HAP-1 (cell line): Measurements from ENCODE around the gene FZR1.
"Not testable (repeated sequence)": the region's sequence is repeated elsewhere in the genome, so short reads cannot be mapped to it uniquely, and the experiment has no call there.

Experiments used
- DNase-seq, 2 experiments: peaks; one replicate each; pipeline ENCODE4 v3.0.0-alpha.2; 2016 to 2020; ENCODE audit warnings: low spot score in 2 of 2
- H3K27me3 ChIP-seq: fragments of 250-450 bp; sonication (Bioruptor Pico); 2 replicates; pipeline ENCODE4 v1.5.1; 2020; ENCODE audit warnings: low read depth, mild to moderate bottlenecking, moderate library complexity
- H3K36me3 ChIP-seq: fragments of 250-450 bp; sonication (Bioruptor Pico); replicated peaks from 2 replicates; pipeline ENCODE4 v1.5.1; 2020; ENCODE audit warnings: mild to moderate bottlenecking
- H3K4me1 ChIP-seq: fragments of 250-450 bp; sonication (Bioruptor Pico); 2 replicates; pipeline ENCODE4 v1.5.1; 2020; ENCODE audit warnings: mild to moderate bottlenecking
- H3K4me3 ChIP-seq: fragments of 250-450 bp; sonication (Bioruptor Pico); 2 replicates; pipeline ENCODE4 v1.5.1; 2020; ENCODE audit warnings: mild to moderate bottlenecking, moderate library complexity
- H3K9me3 ChIP-seq: fragments of 250-450 bp; sonication (Bioruptor Pico); 2 replicates; pipeline ENCODE4 v1.5.1; 2020; ENCODE audit warnings: mild to moderate bottlenecking, moderate library complexity
- in situ Hi-C: fragments of 300-500 bp; cut with MboI; formaldehyde crosslinking; loops from 3 replicates; pipeline ENCODE4 v1.14.3; 2020; ENCODE audit warnings: low sequenced_read_pairs, inconsistent platforms, mixed read lengths

The FZR1 gene

DNA sequence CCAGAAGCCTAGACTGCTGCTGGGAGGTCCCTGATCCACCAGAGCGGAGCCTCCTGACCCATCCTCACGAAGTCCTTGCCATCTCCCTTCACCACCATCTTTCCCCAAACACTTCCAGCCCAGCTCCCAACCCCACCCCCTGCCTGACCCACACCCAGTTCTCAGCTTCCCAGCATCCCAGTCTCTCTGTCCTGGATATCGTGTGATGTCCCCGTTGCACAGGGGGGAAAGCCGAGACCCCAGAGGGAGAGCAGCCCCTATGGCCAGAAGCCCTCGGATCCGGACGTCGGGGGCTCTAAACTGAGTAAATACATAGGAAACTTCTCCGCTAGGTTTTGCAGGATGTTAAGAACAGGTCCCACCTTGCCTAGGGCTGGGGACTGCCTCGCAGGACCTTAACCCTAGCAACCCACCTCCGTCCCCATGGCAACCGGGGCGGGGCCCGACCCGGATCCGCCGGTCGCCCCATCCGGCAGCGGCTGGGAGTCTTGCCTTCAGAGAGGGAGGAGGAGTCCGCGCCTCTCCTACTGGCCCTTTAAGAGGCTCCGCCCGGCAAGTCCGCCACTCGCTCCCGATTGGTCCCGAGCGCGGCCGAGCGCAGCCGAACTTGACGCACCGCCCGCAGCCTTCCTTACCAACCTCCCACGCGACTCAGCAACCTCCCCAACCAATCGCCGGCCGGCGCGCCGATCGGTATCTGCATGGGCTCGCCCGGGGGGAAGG is 66.2 kb downstream of the FZR1 start:
- Histone ChIP-seq H3K4me3 (peak overlapping the region; percentile 91), H3K36me3 (peaks cover 22% of the 10 kb centered on the region), H3K9me3 (no peaks in the 10 kb centered on the region), H3K27me3 (no peaks in the 10 kb centered on the region), H3K4me1 (peaks cover 4% of the 10 kb centered on the region)
- in situ Hi-C loops, result no loop called here
- peak; percentile 99 to 100 for DNase-seq

DNA sequence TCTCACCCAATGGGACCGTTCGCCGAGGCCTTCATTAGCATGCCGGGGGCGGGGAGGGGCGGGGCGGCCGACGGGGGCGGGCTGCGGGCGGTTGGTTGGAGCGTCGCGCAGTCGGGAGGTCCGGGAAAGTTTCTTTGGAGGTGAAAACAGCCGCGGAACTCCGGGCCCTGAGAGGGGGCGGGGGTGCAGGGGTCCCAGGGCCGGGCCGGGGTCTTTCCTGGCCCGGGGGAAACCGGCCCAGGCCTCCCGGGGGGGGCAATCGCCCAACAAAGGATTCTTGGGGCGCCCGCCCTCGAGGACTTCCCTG is 66.7 kb downstream of the FZR1 start, which contains the start of gene HMG20B:
Gene HMG20B, plus strand, starts transcription at position 90 of the 307 bp plus-strand sequence. CDS start 366 bp downstream, outside the sequence.
- Histone ChIP-seq H3K9me3 (no peaks in the 10 kb centered on the region), H3K4me1 (peaks cover 4% of the 10 kb centered on the region), H3K36me3 (peaks cover 22% of the 10 kb centered on the region), H3K4me3 (peak within 1 kb of the TSS; percentile 91), H3K27me3 (no peaks in the 10 kb centered on the region)
- in situ Hi-C loops, result no loop called here
- DNase-seq, result no peak

DNA sequence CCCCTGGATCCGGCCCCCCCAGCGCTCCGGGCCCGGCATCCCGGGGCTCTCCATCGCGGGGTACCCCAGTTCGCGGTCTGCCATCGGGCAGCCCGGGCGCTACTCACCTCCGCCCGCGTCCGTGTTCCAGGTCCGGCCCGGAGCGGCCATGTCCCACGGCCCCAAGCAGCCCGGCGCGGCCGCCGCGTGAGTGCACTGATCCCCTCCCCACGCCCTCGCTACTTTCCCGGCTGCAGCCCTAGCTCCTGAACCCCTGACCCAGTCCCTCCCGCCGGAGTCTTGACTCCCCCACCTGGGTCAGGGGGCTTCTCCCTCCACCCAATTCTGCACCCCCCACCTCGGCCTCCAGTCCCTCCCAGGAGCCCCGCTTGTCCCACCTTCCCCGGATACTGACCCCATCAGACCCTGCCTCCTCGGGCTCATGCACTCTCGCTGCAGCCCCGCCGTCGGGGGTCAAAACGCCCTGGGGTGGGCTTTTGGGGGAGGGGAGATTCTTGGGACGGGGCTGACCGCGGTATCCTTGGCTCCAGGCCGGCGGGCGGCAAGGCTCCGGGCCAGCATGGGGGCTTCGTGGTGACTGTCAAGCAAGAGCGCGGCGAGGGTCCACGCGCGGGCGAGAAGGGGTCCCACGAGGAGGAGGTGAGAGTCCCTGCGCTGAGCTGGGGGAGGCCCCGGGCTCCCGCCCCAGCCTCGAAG is 67.2 kb downstream of the FZR1 start:
- in situ Hi-C loops, result no loop called here
- Histone ChIP-seq H3K27me3 (no peaks in the 10 kb centered on the region), H3K9me3 (no peaks in the 10 kb centered on the region), H3K36me3 (peaks cover 22% of the 10 kb centered on the region), H3K4me1 (peaks cover 4% of the 10 kb centered on the region), H3K4me3 (peak overlapping the region; percentile 91)
- peak in 1 of 2 experiments; percentile 49 for DNase-seq

DNA sequence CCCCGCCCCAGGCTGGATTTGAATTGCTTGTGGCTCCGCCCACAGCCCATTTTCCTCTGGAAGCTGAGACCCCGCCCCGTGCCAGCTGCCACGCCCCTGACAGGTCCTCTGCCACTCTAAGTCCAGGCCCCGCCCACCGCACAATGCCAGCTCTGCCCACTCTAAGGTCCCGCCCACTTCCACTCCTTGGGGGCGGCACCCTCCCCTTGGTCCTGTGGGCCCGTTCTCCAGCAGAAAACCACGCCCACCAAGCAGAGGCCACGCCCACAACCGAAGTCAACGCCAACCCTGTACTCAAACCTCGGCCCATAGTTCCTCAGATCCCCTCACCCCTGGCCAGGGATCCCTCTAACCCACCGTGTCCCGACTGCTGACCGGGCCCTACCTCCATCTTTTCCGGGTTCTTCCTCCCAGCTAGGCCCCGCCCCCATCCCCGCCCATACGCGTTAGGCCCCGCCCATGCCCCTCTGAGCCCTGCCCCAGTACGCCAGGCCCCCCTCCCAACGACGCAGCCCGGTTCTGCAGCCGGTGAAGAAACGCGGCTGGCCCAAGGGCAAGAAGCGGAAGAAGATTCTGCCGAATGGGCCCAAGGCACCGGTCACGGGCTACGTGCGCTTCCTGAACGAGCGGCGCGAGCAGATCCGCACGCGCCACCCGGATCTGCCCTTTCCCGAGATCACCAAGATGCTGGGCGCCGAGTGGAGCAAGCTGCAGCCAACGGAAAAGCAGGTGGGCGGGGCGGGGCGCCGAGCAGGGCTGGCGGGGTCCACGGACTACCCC is 67.9 kb downstream of the FZR1 start:
- peaks cover 4% of the 10 kb centered on the region for H3K4me1 ChIP-seq
- DNase-seq, result peak; percentile 93 to 100
- H3K4me3 ChIP-seq, result peak overlapping the region; percentile 91
- no peaks in the 10 kb centered on the region for H3K27me3 ChIP-seq
- H3K9me3 ChIP-seq, result no peaks in the 10 kb centered on the region
- in situ Hi-C loops, result no loop called here
- peaks cover 22% of the 10 kb centered on the region for H3K36me3 ChIP-seq

DNA sequence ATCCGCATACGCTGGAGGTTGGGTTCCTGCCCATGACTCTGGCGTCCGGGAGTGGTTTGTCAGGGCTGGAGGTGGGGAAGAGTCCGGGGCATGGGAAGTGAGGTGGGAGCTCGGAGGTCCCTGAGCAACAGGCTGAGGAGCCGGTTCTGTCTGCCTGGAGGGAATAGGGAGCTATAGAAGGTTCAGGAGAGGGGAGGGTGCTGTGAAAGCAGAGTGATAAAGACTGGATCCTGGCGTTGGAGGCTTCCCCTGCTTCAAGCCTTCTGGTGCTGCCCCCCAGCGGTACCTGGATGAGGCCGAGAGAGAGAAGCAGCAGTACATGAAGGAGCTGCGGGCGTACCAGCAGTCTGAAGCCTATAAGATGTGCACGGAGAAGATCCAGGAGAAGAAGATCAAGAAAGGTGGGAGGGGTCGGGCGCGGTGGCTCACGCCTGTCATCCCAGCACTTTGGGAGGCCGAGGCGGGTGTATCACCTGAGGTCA is 69.2 kb downstream of the FZR1 start:
- in situ Hi-C loops, result no loop called here
- no peaks in the 10 kb centered on the region for H3K9me3 ChIP-seq
- no peaks in the 10 kb centered on the region for H3K27me3 ChIP-seq
- H3K36me3 ChIP-seq, result peaks cover 22% of the 10 kb centered on the region
- peak; percentile 10 to 72 for DNase-seq
- H3K4me3 ChIP-seq, result no peak overlapping the region
- peaks cover 4% of the 10 kb centered on the region for H3K4me1 ChIP-seq

DNA sequence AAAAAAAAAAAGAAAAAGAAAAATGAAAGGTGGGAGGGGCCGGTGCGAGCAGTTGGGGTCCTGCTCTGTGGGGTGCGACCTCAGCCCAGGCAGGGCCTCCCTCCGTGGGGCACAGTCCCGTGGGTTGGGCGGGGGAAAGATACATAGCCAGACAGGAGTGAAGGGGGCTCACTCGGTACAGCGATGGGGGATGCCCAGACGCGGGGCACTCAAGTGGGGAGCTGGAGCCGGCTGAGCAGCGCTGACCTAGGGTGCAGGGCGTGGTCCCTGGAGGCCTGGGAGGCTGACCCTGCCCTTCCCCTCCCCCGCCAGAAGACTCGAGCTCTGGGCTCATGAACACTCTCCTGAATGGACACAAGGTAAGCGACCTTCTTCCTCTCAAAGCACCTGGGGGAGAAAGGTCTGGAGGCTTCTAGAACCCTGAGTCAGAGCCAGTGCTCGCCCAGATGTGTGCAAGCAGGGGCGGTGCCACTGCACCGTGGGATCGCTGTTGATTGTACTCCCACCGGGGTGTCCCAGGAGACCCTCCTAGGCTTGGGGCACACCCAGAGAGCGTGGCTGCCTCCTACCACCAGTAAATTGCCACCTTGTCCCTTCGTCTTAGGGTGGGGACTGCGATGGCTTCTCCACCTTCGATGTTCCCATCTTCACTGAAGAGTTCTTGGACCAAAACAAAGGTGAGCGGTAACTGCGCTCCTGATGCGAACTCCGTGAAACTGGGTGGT is 70.0 kb downstream of the FZR1 start:
- H3K4me3 ChIP-seq, result no peak overlapping the region
- no peaks in the 10 kb centered on the region for H3K27me3 ChIP-seq
- no peak for DNase-seq
- H3K4me1 ChIP-seq, result peaks cover 4% of the 10 kb centered on the region
- in situ Hi-C loops, result no loop called here
- peaks cover 22% of the 10 kb centered on the region for H3K36me3 ChIP-seq
- H3K9me3 ChIP-seq, result no peaks in the 10 kb centered on the region

DNA sequence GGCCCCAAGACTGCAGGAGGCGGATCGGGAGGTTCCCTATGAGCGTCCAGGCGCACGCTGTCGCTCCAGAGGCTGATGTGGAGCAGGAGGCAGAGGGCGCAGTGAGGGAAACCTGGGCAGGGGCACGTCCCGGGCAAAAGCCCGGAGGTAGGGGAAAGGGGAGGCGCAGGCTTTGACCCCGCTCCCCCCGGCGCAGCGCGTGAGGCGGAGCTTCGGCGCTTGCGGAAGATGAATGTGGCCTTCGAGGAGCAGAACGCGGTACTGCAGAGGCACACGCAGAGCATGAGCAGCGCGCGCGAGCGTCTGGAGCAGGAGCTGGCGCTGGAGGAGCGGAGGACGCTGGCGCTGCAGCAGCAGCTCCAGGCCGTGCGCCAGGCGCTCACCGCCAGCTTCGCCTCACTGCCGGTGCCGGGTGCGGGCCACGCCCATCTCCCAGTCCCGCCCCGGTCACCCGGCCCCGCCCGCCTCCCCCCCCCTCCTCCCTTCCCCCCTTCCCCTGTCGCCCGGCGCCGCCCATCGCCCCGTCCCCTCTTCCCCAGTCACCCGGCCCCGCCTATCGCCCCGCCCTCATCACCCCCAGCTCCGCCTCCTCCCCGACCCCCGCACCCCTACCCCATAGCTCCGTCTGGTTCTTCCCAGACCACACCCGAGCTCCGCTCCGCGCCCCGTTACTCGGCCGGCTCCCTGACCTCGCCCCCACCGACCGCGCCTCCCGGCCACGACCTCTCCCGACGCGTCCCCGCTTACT is 70.8 kb downstream of the FZR1 start:
- in situ Hi-C loops, result no loop called here
- Histone ChIP-seq H3K27me3 (no peaks in the 10 kb centered on the region), H3K9me3 (no peaks in the 10 kb centered on the region), H3K36me3 (peaks cover 22% of the 10 kb centered on the region), H3K4me1 (peaks cover 4% of the 10 kb centered on the region), H3K4me3 (no peak overlapping the region)
- DNase-seq, result peak in 1 of 2 experiments; percentile 32

DNA sequence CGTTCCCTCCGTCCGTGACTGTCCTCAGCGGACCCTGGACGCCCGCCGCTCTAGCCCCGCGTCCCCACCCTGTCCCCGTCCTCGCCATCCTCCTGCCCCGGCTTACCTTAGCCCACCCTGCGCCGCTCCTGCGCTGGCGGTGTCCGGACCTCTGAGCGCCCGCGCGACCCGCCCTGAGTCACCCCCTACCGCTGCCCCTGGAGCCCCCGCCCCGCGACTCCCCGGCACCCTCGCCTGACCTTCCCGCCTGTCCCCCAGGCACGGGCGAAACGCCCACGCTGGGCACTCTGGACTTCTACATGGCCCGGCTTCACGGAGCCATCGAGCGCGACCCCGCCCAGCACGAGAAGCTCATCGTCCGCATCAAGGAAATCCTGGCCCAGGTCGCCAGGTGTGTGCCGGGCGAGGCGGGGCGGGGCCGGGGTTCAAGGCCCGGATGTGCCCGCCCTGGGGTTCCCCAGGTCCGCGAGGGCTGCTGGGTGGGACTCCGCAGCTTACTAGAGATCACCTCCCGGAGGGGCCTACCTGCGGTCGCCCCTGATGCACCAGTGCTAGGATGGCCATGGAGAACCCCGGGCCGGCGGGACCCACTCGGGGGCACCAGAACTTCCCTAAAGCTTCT is 71.7 kb downstream of the FZR1 start:
- Histone ChIP-seq H3K4me3 (no peak overlapping the region), H3K4me1 (no peaks in the 10 kb centered on the region), H3K27me3 (no peaks in the 10 kb centered on the region), H3K36me3 (peaks cover 22% of the 10 kb centered on the region), H3K9me3 (no peaks in the 10 kb centered on the region)
- in situ Hi-C loops, result no loop called here
- DNase-seq, result no peak

DNA sequence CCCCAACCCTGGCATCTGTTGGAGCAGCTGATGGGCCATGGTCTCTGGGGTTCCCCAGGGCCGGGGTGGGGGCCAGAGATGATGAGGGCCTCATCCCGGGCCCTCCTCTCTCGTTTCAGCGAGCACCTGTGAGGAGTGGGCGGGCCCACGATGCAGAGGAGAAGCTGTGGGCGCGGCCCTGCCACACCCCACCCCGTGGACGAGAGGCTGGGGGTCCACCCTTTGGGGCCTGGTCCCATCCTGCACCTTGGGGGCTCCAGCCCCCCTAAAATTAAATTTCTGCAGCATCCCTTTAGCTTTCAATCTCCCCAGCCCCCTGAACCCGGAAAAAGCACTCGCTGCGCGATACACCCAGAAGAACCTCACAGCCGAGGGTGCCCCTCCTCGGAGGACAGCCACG is 72.3 kb downstream of the FZR1 start:
- in situ Hi-C loops, result no loop called here
- Histone ChIP-seq H3K4me3 (no peak overlapping the region), H3K27me3 (no peaks in the 10 kb centered on the region), H3K9me3 (no peaks in the 10 kb centered on the region), H3K36me3 (peaks cover 22% of the 10 kb centered on the region), H3K4me1 (no peaks in the 10 kb centered on the region)
- no peak for DNase-seq

DNA sequence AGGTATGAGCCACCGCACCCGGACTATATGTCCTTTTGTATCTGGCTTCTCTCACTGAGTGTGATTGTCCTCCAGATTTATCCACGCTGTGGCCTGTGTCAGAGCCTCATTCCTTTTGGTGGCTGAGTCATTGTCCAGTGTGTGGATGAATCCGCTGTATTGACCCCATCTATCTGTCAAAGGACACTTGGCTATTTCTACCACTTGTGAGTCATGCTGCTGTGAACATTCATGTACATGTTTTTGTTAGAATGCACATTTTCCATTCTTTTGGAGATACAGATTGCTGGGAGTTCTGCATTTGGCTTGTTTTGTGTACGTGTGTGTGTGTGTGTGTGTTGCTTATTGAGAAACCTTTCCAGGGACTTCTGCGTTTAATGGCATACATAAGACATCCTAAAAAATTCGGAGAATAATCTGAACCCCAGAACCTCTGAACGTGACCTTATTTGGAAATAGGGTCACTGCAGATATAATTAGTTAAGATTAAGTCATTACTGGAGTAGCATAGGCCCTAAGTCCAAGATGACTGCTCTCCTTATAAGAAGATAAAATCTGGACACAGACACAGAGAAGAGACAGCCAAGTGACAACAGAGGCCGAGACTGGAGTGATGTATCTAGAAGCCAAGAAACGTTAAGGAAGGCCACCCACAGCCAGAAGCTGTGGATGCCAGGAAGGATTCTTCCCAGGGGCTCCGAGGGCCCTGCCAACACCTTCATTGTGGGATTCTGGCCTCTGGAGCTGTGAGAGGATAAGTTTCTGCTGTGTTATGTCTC is 74.2 kb downstream of the FZR1 start:
- no peak for DNase-seq
- in situ Hi-C loops, result no loop called here
- H3K9me3 ChIP-seq, result no peaks in the 10 kb centered on the region
- peaks cover 11% of the 10 kb centered on the region for H3K36me3 ChIP-seq
- H3K27me3 ChIP-seq, result no peaks in the 10 kb centered on the region
- H3K4me1 ChIP-seq, result no peaks in the 10 kb centered on the region
- no peak overlapping the region for H3K4me3 ChIP-seq

DNA sequence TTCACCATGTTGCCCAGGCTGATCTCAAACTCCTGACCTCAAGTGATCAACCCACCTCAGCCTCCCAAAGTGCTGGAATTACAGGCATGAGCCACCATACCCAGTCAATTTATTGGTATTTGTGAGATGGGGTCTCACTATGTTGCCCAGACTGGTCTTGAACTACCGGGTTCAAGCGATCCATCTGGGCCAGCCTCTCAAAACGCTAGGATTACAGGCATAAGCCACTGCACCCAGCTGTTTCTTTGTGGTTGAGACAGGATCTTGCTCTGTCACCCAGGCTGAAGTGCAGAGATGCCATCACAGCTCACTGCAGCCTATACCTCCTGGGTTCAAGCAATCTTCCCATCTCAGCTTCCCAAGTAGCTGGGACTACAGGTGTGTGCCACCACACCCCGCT is 75.7 kb downstream of the FZR1 start:
- H3K27me3 ChIP-seq, in situ Hi-C loops, H3K4me1 ChIP-seq, DNase-seq, H3K36me3 ChIP-seq, H3K9me3 ChIP-seq, H3K4me3 ChIP-seq: not testable (repeated sequence)
